ENCODE results near the gene GHRL. TPM values are rescaled to one million over a fixed set of nuclear protein-coding genes. Genes with fewer than 3 reads are reported as not detected.

GHRL gene
- polyA plus RNA-seq, 2 of the 4 experiments (the other 2 are of a cell fraction): not detected

DNA sequence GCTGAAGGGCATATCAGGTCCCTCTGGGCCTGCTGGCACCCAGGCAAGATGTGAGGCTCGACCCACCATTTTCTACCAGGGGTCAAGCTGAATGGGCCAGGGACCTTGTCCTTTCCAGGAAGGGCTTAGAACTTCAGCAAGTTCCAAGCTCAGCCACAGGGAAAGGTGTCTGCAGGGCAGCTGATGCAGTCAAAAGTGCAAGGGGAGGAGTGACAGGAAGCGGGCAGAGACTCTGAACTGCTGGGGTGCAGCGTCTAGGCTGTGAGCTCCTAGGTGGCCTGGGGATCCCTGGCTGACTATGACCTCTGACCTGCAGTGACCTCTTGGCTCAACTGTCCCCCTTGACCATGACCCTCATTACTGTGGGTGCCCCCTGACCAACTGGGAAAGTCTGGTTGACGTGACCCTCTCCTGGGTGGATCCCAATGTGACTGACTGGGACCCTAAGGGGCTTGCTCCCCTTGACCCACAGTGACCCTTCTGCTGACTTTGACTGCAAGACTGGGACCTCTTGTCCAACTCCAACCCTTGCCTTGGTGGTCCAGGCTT is 42.5 kb upstream of the GHRL start:
- WGBS (ENCODE audit: missing lambda C conversion rate): 27% methylated on average over 4 of the region's 4 CpGs
- Histone ChIP-seq H3K9me3 (no peaks in the 10 kb centered on the region), H3K27ac (no peak overlapping the region), H3K4me1 (no peaks in the 10 kb centered on the region), H3K4me3 (no peak overlapping the region), H3K4me2 (no peak overlapping the region)
- no peak for DNase-seq (ENCODE audit: low read depth in 1 of 2, low spot score in 1 of 2)
- TF ChIP-seq KDM1A (IDR thresholded peaks at IDR 0.05; ENCODE audit: low read depth): no peak
- TF ChIP-seq, protein P1, sequence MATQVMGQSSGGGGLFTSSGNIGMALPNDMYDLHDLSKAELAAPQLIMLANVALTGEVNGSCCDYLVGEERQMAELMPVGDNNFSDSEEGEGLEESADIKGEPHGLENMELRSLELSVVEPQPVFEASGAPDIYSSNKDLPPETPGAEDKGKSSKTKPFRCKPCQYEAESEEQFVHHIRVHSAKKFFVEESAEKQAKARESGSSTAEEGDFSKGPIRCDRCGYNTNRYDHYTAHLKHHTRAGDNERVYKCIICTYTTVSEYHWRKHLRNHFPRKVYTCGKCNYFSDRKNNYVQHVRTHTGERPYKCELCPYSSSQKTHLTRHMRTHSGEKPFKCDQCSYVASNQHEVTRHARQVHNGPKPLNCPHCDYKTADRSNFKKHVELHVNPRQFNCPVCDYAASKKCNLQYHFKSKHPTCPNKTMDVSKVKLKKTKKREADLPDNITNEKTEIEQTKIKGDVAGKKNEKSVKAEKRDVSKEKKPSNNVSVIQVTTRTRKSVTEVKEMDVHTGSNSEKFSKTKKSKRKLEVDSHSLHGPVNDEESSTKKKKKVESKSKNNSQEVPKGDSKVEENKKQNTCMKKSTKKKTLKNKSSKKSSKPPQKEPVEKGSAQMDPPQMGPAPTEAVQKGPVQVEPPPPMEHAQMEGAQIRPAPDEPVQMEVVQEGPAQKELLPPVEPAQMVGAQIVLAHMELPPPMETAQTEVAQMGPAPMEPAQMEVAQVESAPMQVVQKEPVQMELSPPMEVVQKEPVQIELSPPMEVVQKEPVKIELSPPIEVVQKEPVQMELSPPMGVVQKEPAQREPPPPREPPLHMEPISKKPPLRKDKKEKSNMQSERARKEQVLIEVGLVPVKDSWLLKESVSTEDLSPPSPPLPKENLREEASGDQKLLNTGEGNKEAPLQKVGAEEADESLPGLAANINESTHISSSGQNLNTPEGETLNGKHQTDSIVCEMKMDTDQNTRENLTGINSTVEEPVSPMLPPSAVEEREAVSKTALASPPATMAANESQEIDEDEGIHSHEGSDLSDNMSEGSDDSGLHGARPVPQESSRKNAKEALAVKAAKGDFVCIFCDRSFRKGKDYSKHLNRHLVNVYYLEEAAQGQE (IDR thresholded peaks at IDR 0.05): no peak
- TF ChIP-seq, protein P2, sequence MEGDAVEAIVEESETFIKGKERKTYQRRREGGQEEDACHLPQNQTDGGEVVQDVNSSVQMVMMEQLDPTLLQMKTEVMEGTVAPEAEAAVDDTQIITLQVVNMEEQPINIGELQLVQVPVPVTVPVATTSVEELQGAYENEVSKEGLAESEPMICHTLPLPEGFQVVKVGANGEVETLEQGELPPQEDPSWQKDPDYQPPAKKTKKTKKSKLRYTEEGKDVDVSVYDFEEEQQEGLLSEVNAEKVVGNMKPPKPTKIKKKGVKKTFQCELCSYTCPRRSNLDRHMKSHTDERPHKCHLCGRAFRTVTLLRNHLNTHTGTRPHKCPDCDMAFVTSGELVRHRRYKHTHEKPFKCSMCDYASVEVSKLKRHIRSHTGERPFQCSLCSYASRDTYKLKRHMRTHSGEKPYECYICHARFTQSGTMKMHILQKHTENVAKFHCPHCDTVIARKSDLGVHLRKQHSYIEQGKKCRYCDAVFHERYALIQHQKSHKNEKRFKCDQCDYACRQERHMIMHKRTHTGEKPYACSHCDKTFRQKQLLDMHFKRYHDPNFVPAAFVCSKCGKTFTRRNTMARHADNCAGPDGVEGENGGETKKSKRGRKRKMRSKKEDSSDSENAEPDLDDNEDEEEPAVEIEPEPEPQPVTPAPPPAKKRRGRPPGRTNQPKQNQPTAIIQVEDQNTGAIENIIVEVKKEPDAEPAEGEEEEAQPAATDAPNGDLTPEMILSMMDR (IDR thresholded peaks at IDR 0.05): no peak
- TF ChIP-seq, protein P3, sequence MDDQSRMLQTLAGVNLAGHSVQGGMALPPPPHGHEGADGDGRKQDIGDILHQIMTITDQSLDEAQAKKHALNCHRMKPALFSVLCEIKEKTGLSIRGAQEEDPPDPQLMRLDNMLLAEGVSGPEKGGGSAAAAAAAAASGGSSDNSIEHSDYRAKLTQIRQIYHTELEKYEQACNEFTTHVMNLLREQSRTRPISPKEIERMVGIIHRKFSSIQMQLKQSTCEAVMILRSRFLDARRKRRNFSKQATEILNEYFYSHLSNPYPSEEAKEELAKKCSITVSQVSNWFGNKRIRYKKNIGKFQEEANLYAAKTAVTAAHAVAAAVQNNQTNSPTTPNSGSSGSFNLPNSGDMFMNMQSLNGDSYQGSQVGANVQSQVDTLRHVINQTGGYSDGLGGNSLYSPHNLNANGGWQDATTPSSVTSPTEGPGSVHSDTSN (IDR thresholded peaks at IDR 0.05): no peak
- TF ChIP-seq KDM5A (IDR thresholded peaks at IDR 0.05): no peak
- no peak for TF ChIP-seq POLR2A (IDR thresholded peaks at IDR 0.05; ENCODE audit: low read length)
- TF ChIP-seq, protein P4, sequence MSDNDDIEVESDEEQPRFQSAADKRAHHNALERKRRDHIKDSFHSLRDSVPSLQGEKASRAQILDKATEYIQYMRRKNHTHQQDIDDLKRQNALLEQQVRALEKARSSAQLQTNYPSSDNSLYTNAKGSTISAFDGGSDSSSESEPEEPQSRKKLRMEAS (IDR thresholded peaks at IDR 0.05): no peak
- no peak for TF ChIP-seq CEBPB (IDR thresholded peaks at IDR 0.05)
- ChIA-PET CTCF (interaction anchor here (0.6 to 2.2 kb wide), 6 partner anchors 9 to 404 kb away, joined by 3 to 26 read pairs (median 3); no protein-coding TSS in a partner anchor), POLR2A (no interaction called here)
- FAIRE-seq: no peak
- ATAC-seq: no peak

DNA sequence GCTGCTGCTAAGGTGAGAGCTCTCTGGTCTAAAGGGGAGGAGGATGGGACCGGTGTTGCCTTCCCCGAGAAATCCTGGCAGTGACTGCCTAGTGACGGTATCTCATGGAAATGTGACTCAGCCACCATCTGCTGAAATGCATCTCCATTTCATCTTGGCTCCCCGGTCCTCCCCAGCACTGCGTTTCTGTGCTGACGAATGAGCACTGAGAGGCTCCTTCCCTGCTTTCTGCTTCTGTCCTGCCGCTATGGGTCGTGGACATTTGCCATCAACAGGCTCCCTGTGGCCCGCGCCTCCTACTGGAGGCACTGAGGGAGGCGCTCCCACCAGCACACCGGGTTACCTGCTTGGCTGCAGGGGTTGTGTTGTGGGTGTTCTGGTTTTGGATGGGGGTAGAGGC is 41.7 kb upstream of the GHRL start:
- FAIRE-seq: no peak
- CTCF ChIA-PET: interaction anchor here (0.9 to 2.2 kb wide), 5 partner anchors 9 to 404 kb away, joined by 3 to 26 read pairs (median 3); no protein-coding TSS in a partner anchor
- Histone ChIP-seq H3K4me3 (no peak overlapping the region), H3K4me2 (no peak overlapping the region), H3K27ac (no peak overlapping the region), H3K9me3 (no peaks in the 10 kb centered on the region), H3K4me1 (no peaks in the 10 kb centered on the region)
- DNase-seq (ENCODE audit: low read depth in 1 of 2, low spot score in 1 of 2): peak; percentile 40 to 65
- POLR2A ChIA-PET: no interaction called here
- ATAC-seq: peak; percentile 49 to 79; a peak in 4 of 6 replicates
- WGBS (ENCODE audit: missing lambda C conversion rate): 40% methylated on average over 12 of the region's 12 CpGs
- no peak for TF ChIP-seq EHF (CRISPR knock-in tag; IDR thresholded peaks at IDR 0.05)
- peak in 1 of 2 experiments; percentile 37; a peak in 2 of 5 replicates for TF ChIP-seq RAD21 (conservative IDR thresholded peaks at IDR 0.05 in 1 of 2, IDR thresholded peaks at IDR 0.05 in 1 of 2)
- TF ChIP-seq PHF8 (IDR thresholded peaks at IDR 0.05; ENCODE audit: borderline replicate concordance, low read depth): no peak
- TF ChIP-seq, protein P5, sequence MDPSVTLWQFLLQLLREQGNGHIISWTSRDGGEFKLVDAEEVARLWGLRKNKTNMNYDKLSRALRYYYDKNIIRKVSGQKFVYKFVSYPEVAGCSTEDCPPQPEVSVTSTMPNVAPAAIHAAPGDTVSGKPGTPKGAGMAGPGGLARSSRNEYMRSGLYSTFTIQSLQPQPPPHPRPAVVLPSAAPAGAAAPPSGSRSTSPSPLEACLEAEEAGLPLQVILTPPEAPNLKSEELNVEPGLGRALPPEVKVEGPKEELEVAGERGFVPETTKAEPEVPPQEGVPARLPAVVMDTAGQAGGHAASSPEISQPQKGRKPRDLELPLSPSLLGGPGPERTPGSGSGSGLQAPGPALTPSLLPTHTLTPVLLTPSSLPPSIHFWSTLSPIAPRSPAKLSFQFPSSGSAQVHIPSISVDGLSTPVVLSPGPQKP (IDR thresholded peaks at IDR 0.05; ENCODE audit: low read depth, low read length): no peak
- no peak for TF ChIP-seq TFCP2L1 (CRISPR knock-in tag; IDR thresholded peaks at IDR 0.05)
- no peak for TF ChIP-seq KDM1A (IDR thresholded peaks at IDR 0.05; ENCODE audit: low read depth)
- TF ChIP-seq, protein P3 (IDR thresholded peaks at IDR 0.05): no peak
- no peak for TF ChIP-seq EP300 (IDR thresholded peaks at IDR 0.05)
- TF ChIP-seq, protein P6, sequence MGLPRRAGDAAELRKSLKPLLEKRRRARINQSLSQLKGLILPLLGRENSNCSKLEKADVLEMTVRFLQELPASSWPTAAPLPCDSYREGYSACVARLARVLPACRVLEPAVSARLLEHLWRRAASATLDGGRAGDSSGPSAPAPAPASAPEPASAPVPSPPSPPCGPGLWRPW (IDR thresholded peaks at IDR 0.05): no peak
- no peak for TF ChIP-seq CHD2 (IDR thresholded peaks at IDR 0.05; ENCODE audit: low read length, partially characterized antibody)
- TF ChIP-seq FOXS1 (CRISPR knock-in tag; IDR thresholded peaks at IDR 0.05): no peak
- TF ChIP-seq, protein P1 (IDR thresholded peaks at IDR 0.05): no peak
- no peak for TF ChIP-seq HOXB5 (CRISPR knock-in tag; IDR thresholded peaks at IDR 0.05)
- TF ChIP-seq, protein P2 (IDR thresholded peaks at IDR 0.05): peak; percentile 37; the same call in 2 of the 3 replicates
